ENCODE measurements around the gene BBX.

The BBX gene

DNA sequence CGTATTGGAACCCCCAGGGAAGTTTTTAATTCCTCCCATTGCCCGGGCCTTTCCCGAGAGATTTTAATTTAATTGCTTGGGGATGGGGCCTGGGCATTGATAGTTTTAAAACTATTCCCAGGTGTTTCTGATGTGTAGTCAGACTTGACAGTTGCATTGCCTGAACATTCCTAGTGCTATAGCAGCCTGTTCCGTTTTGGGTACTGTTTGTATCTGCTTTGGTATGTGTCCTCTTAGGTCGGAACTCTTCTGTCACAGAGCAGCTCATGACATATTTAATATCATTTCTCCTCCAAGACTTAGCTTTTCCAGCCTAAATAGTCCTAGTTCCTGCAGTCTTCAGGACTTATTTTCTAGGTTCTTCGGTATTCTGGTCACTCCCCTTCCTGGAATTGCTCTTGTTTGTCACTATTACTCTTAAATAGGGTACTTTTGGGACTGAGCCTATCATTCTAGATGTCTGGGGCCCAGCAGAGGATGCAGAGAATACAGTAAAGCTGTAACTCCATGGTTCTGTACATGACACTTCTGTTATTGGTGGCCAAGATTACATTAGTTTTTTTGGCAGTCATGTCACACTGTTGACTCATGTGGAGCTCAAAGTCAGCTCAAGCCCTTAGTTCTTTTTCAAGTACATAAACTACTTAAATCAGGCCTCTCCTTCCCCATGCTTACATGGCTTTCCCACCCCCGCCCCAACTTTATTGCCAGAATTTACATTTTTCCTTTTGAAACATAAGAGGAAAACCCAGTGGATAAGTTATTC is 81.5 kb downstream of the BBX start:
- H3K9me3 ChIP-seq (replicated peaks; ENCODE audit: low read length) = no peaks in the 10 kb centered on the region
- H3K9ac ChIP-seq (ENCODE audit: low read depth, low read length) = no peak overlapping the region
- no peak overlapping the region for H3K4me2 ChIP-seq (ENCODE audit: low read length)
- H3K4me3 ChIP-seq (ENCODE audit: low read length) = no peak overlapping the region
- peaks cover 34% of the 10 kb centered on the region for H3K4me1 ChIP-seq (ENCODE audit: control insufficient read depth, insufficient read depth, low read length)
- H3K27me3 ChIP-seq (ENCODE audit: control insufficient read depth, insufficient read depth, low read length) = no peaks in the 10 kb centered on the region
- H3K36me3 ChIP-seq (ENCODE audit: insufficient read depth, low read length) = no peaks in the 10 kb centered on the region

- Histone ChIP-seq H3K4me1 (ENCODE audit: control insufficient read depth, insufficient read depth, low read length) (no peaks in the 10 kb centered on the region), H3K9ac (ENCODE audit: low read depth, low read length) (no peak overlapping the region), H3K4me3 (ENCODE audit: low read length) (no peak overlapping the region), H3K9me3 (replicated peaks; ENCODE audit: low read length) (no peaks in the 10 kb centered on the region), H3K4me2 (ENCODE audit: low read length) (no peak overlapping the region), H3K36me3 (ENCODE audit: insufficient read depth, low read length) (no peaks in the 10 kb centered on the region), H3K27me3 (ENCODE audit: control insufficient read depth, insufficient read depth, low read length) (no peaks in the 10 kb centered on the region)
These were observed 89.2 kb downstream of the BBX start for GRCh38 chr3:107611775-107612469.

DNA sequence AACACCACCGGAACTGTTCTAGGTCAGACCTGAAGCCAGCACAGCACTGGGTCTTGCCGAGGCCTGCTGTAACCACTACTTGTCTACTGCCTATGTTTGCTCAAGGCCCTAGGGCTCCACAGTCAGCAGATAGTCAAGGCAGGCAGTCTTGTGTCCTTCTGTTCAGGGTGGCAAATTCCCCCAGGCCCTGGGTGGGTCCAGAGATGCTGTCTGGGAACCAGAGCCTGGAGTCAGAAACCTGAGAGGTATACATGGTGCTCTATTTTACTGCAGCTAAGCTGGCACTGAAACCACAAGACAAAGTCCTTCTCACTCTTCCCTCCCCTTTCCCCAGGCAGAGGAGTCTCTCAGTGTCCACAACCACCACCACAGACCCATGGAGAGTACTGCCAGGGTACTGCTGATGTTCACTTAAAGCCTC is 89.9 kb downstream of the BBX start:
- Histone ChIP-seq H3K9me3 (replicated peaks; ENCODE audit: low read length) (no peaks in the 10 kb centered on the region), H3K4me3 (ENCODE audit: low read length) (no peak overlapping the region), H3K27me3 (ENCODE audit: control insufficient read depth, insufficient read depth, low read length) (no peaks in the 10 kb centered on the region), H3K9ac (ENCODE audit: low read depth, low read length) (no peak overlapping the region), H3K36me3 (ENCODE audit: insufficient read depth, low read length) (no peaks in the 10 kb centered on the region), H3K4me1 (ENCODE audit: control insufficient read depth, insufficient read depth, low read length) (no peaks in the 10 kb centered on the region), H3K4me2 (ENCODE audit: low read length) (no peak overlapping the region)

- H3K4me3 ChIP-seq (ENCODE audit: low read length) = no peak overlapping the region
- no peak overlapping the region for H3K9ac ChIP-seq (ENCODE audit: low read depth, low read length)
- no peaks in the 10 kb centered on the region for H3K36me3 ChIP-seq (ENCODE audit: insufficient read depth, low read length)
- no peak overlapping the region for H3K4me2 ChIP-seq (ENCODE audit: low read length)
- no peaks in the 10 kb centered on the region for H3K9me3 ChIP-seq (replicated peaks; ENCODE audit: low read length)
- H3K27me3 ChIP-seq (ENCODE audit: control insufficient read depth, insufficient read depth, low read length) = no peaks in the 10 kb centered on the region
- peaks cover 5% of the 10 kb centered on the region for H3K4me1 ChIP-seq (ENCODE audit: control insufficient read depth, insufficient read depth, low read length)
These were observed 96.8 kb downstream of the BBX start for GRCh38 chr3:107619549-107619948.

DNA sequence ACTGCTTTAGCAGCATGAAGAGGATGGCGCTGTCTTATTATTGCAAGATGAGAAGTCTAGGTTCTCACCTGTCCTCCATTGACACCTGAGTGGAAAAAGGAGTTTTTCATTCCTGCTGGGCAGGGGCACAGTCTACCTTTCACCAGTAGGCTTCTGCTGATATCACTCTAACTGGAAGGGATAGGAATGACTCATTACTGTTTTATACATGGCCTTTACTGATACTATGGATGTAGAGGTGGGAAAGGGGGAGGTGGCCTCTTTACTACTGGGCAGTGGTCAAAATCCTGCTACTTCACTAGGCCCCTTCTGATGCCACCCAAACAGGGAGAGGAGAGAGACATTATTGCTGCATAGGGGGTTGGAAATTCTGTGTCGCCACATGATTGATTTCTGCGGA is 97.8 kb downstream of the BBX start:
- no peak overlapping the region for H3K4me3 ChIP-seq (ENCODE audit: low read length)
- H3K36me3 ChIP-seq (ENCODE audit: insufficient read depth, low read length) = no peaks in the 10 kb centered on the region
- H3K9ac ChIP-seq (ENCODE audit: low read depth, low read length) = no peak overlapping the region
- no peak overlapping the region for H3K4me2 ChIP-seq (ENCODE audit: low read length)
- no peaks in the 10 kb centered on the region for H3K27me3 ChIP-seq (ENCODE audit: control insufficient read depth, insufficient read depth, low read length)
- no peaks in the 10 kb centered on the region for H3K9me3 ChIP-seq (replicated peaks; ENCODE audit: low read length)
- peaks cover 5% of the 10 kb centered on the region for H3K4me1 ChIP-seq (ENCODE audit: control insufficient read depth, insufficient read depth, low read length)

DNA sequence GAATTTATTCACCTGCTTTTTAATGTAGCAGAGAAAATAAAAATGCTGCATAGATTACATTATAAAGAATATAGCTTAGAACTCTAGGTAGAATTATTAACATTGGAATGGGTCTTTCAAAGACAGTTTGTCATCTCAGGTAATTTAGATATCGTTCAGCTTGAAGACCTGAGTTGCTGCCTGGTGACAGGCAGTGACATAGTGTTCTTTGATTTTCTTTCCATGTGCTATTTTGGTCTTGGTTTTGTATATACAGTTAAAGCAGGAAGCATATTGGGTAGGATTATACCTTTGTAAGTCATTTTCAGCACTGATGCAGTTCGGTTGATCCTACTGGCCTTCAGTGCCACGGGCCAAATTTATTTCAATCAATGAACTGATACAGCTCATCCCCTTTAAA is 98.7 kb downstream of the BBX start:
- Histone ChIP-seq H3K9ac (ENCODE audit: low read depth, low read length) (no peak overlapping the region), H3K27me3 (ENCODE audit: control insufficient read depth, insufficient read depth, low read length) (no peaks in the 10 kb centered on the region), H3K36me3 (ENCODE audit: insufficient read depth, low read length) (no peaks in the 10 kb centered on the region), H3K4me1 (ENCODE audit: control insufficient read depth, insufficient read depth, low read length) (peaks cover 5% of the 10 kb centered on the region), H3K9me3 (replicated peaks; ENCODE audit: low read length) (no peaks in the 10 kb centered on the region), H3K4me3 (ENCODE audit: low read length) (no peak overlapping the region), H3K4me2 (ENCODE audit: low read length) (no peak overlapping the region)

DNA sequence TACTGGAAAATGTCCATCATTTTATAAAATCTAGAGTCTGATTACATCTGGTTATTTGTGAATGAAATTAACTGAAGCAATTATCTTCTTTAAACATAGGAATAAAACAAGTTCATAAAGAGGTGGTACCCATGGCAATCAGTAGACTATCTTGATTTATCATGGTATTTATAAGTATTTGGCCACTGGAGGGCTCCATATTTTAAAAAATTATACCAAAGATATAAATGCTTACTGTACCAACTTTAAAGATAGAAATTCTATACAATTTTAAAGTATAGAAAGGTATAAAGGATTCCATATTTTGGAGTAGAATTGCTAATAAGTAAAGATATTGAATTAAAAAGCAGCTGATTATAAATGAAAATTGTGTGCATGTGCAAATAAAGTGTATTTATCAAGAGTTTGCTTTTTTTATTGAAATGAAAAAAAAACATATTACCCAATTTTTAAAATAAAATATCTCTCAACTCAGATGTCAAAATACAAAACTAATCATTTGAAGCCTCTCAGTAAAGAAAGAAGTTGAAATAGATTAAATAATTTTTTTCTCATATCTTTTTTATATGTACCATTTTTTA is 105.3 kb downstream of the BBX start:
- Histone ChIP-seq H3K4me1 (ENCODE audit: control insufficient read depth, insufficient read depth, low read length) (no peaks in the 10 kb centered on the region), H3K9ac (ENCODE audit: low read depth, low read length) (no peak overlapping the region), H3K9me3 (replicated peaks; ENCODE audit: low read length) (no peaks in the 10 kb centered on the region), H3K4me3 (ENCODE audit: low read length) (no peak overlapping the region), H3K27me3 (ENCODE audit: control insufficient read depth, insufficient read depth, low read length) (no peaks in the 10 kb centered on the region), H3K4me2 (ENCODE audit: low read length) (no peak overlapping the region), H3K36me3 (ENCODE audit: insufficient read depth, low read length) (no peaks in the 10 kb centered on the region)

DNA sequence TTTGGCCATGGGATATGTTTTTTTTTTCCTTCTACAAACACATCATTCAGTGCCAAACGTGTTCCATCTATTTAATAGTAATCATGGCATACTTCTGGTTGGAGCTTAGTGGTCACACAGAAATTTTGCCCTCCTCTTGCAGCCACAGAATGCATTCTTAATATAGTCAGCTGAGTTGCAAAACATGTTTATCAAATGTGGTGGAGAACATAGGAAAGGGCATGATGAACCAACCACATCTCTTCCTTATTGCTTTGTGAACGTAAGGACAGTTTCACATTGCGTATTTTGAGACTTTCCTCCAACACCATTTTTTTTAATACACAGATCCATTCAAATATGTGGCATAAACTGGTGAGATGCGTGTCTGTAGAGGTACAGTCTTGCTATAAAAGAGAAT is 106.8 kb downstream of the BBX start:
- H3K4me3 ChIP-seq (ENCODE audit: low read length) = no peak overlapping the region

DNA sequence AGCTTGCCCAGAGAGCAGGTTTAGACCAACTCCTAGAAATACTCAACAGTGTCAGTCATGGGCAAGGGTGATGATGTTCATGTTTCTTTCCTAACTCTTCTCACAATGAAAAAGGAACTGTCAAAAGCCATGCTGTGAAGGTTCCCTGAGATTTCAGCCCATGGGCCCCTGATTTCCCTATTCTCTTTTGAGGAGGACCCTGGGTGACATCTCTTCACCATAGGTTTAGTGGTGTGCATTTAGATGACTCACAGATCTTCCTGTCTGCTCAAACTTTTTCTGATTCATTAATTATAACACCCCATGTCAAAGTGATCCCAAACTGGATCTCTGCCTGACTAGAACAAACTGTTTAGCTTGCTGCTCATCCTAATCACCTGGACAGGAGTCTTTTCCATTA is 108.0 kb downstream of the BBX start:
- H3K36me3 ChIP-seq (ENCODE audit: insufficient read depth, low read length) = no peaks in the 10 kb centered on the region
- no peaks in the 10 kb centered on the region for H3K9me3 ChIP-seq (replicated peaks; ENCODE audit: low read length)
- H3K4me2 ChIP-seq (ENCODE audit: low read length) = no peak overlapping the region
- no peak overlapping the region for H3K9ac ChIP-seq (ENCODE audit: low read depth, low read length)
- H3K4me1 ChIP-seq (ENCODE audit: control insufficient read depth, insufficient read depth, low read length) = no peaks in the 10 kb centered on the region
- H3K4me3 ChIP-seq (ENCODE audit: low read length) = no peak overlapping the region
- H3K27me3 ChIP-seq (ENCODE audit: control insufficient read depth, insufficient read depth, low read length) = no peaks in the 10 kb centered on the region

More for the DNA sequence above, 106.8 kb downstream of the BBX start:
- Histone ChIP-seq H3K9ac (ENCODE audit: low read depth, low read length) (no peak overlapping the region), H3K36me3 (ENCODE audit: insufficient read depth, low read length) (no peaks in the 10 kb centered on the region), H3K27me3 (ENCODE audit: control insufficient read depth, insufficient read depth, low read length) (no peaks in the 10 kb centered on the region), H3K4me2 (ENCODE audit: low read length) (no peak overlapping the region), H3K4me1 (ENCODE audit: control insufficient read depth, insufficient read depth, low read length) (no peaks in the 10 kb centered on the region), H3K9me3 (replicated peaks; ENCODE audit: low read length) (no peaks in the 10 kb centered on the region)

GRCh38 chr3:107632576-107632975 is 109.8 kb downstream of the BBX start:
- H3K9ac ChIP-seq (ENCODE audit: low read depth, low read length) = no peak overlapping the region
- H3K36me3 ChIP-seq (ENCODE audit: insufficient read depth, low read length) = no peaks in the 10 kb centered on the region
- no peaks in the 10 kb centered on the region for H3K9me3 ChIP-seq (replicated peaks; ENCODE audit: low read length)
- no peaks in the 10 kb centered on the region for H3K4me1 ChIP-seq (ENCODE audit: control insufficient read depth, insufficient read depth, low read length)
- no peak overlapping the region for H3K4me2 ChIP-seq (ENCODE audit: low read length)
- no peaks in the 10 kb centered on the region for H3K27me3 ChIP-seq (ENCODE audit: control insufficient read depth, insufficient read depth, low read length)
- H3K4me3 ChIP-seq (ENCODE audit: low read length) = no peak overlapping the region

- H3K9ac ChIP-seq (ENCODE audit: low read depth, low read length) = no peak overlapping the region
- no peaks in the 10 kb centered on the region for H3K4me1 ChIP-seq (ENCODE audit: control insufficient read depth, insufficient read depth, low read length)
- H3K36me3 ChIP-seq (ENCODE audit: insufficient read depth, low read length) = no peaks in the 10 kb centered on the region
- no peaks in the 10 kb centered on the region for H3K27me3 ChIP-seq (ENCODE audit: control insufficient read depth, insufficient read depth, low read length)
- H3K9me3 ChIP-seq (replicated peaks; ENCODE audit: low read length) = no peaks in the 10 kb centered on the region
- H3K4me3 ChIP-seq (ENCODE audit: low read length) = no peak overlapping the region
- no peak overlapping the region for H3K4me2 ChIP-seq (ENCODE audit: low read length)
These were observed 110.8 kb downstream of the BBX start for GRCh38 chr3:107633327-107634098.

Data from skeletal muscle satellite cell (primary cell).